ENCODE measurements around the gene MAGI2.

Gene MAGI2

GRCh38 chr7:78912781-78913180, 540.7 kb downstream of the MAGI2 start:
- DNase-seq (ENCODE audit: low spot score), result peak; percentile 2

DNA sequence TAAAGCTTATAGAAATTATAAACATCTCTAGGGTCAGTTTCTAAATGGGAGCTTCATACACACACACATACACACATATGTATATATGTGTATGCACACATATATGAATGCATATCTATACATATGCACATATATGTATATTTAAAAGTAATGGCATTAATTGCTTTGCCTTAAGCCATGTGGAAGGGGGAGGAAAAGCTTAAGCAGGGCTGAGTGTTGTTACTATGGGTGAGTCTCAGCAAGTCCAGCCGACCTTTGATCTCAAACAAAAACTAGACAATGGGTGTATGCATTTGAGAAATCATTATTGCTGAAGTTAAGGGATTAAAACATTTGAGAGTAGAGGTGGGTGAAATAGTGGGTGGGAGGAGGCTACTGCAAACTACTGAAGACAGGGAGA, 546.7 kb downstream of the MAGI2 start:
- no peak for DNase-seq (ENCODE audit: low spot score)

DNA sequence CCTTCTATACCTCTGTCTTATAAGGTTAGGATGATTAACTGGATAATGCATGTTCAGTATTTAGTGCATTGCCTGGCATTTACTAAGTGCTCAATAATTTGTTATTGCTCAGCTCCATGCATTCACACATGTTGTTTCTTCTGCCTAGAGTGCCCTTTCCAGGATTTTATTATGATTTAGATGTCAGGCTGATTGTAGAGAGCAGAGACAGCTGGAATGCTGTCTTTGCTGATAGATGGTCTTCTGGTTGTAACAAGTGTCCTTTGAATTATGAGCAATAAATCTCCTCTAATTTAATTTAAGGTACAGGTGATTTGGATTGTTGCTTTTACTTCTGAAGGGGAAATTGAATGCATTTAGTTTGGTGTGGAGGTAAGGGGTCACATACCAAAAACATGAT, 548.0 kb downstream of the MAGI2 start:
- no peak for DNase-seq (ENCODE audit: low spot score)

GRCh38 chr7:78904983-78905382, 548.5 kb downstream of the MAGI2 start:
- no peak for DNase-seq (ENCODE audit: low spot score)

DNA sequence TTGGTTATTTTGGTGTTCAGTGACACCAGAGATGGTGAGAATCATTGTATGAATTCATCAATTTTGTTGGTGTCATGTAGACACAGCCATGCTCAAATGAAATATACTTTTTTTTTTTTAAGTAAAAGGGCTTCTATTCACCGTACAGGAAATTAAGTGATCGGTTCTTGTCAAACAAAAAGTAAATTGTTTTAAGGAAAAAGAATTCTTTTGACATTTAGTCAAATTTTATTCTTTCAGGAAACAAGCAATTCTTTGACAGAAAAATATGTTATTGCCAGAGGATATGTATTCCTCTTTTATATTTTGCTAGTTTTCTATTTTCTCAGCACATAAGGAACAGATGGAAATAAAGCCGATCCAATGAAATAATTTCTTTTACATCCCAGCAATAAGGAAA, 551.9 kb downstream of the MAGI2 start:
- no peak for DNase-seq (ENCODE audit: low spot score)

- DNase-seq (ENCODE audit: low spot score), result no peak
Observed at GRCh38 chr7:78900806-78901205, 552.7 kb downstream of the MAGI2 start.

GRCh38 chr7:78895393-78895792, 558.1 kb downstream of the MAGI2 start:
- no peak for DNase-seq (ENCODE audit: low spot score)

- no peak for DNase-seq (ENCODE audit: low spot score)
Observed at GRCh38 chr7:78879206-78879605, 574.3 kb downstream of the MAGI2 start.

- no peak for DNase-seq (ENCODE audit: low spot score)
Observed at GRCh38 chr7:78873117-78873516, 580.4 kb downstream of the MAGI2 start.

- DNase-seq (ENCODE audit: low spot score), result no peak
Observed at GRCh38 chr7:78864339-78864738, 589.1 kb downstream of the MAGI2 start.

GRCh38 chr7:78863281-78863680, 590.2 kb downstream of the MAGI2 start:
- DNase-seq (ENCODE audit: low spot score), result no peak

- no peak for DNase-seq (ENCODE audit: low spot score)
Observed at GRCh38 chr7:78862411-78862900, 591.0 kb downstream of the MAGI2 start.

DNA sequence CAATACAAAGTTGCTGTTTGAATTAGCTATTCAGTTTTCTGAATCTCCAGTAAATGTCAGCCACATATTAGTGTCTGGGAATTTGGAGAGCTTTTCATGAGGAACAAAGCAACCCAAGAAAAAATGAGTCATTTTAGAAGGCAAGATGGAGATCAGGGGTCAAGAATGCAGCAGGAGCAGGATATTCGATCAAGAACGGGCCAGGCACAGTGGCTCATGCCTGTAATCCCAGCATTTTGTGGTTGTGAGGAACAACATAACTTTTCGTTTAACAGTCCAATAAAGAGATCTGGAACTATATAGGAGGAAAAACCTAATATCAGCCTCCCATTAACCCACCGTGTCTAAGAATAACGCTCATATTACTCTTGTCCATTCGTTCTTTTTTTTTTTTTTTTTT, 600.5 kb downstream of the MAGI2 start:
- no peak for DNase-seq (ENCODE audit: low spot score)

GRCh38 chr7:78850093-78850740, 603.2 kb downstream of the MAGI2 start:
- DNase-seq (ENCODE audit: low spot score), result no peak

DNA sequence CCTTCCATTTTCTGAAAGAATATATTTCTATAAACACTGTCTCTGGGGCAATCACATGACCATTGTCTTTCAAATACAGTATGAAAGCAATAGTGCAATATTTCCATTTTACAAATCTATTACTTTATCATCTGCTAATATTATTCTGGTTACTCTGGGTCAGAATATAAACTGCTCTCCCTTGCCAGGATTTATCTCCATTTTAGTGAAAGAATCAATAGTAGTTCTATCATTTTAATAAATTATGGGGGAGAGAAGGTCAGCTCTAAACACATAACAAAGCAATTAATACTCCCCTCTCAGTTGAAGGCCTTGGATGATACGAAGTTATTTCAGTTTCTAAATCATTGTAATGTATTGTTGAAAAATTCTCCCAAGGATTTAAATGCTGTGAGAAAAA, 608.3 kb downstream of the MAGI2 start:
- DNase-seq (ENCODE audit: low spot score), result no peak

DNA sequence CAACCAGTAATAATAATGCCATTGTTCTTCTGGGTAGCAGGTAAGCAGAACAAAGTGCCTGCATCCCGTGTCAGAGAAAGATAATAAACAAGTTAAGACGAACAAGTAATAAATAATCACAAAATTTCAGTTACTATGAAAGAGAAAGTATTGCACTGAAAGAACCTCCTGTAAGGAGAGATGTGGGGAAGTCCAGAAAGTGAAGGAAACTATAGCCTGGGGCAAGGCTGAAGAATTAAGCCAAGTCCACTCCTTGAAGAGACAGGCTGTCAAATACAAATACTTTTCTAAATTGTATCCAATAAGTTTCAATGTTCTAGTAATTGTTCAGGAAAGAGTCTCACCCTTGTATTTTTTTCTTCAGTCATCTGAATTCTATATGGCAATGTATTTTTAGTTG, 611.4 kb downstream of the MAGI2 start:
- no peak for DNase-seq (ENCODE audit: low spot score)

DNA sequence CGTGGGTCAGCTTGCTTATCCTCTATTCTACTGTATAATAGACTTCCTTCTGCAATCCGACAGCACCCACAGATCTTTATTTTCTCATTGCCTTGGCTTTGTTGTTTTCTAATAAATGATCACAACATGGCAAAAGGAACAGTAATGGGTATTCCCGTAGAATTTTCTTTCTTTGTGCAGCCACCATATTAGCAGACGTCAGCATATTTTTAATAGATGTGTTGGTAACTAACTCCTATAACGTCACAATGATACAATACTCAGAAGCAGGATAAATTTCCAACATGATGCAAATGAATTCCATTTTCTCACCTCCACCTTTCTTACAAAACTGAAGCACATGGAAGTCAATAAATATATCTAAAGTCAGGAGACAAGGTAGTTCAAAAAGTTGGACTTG, 617.6 kb downstream of the MAGI2 start:
- DNase-seq (ENCODE audit: low spot score), result no peak

GRCh38 chr7:78828317-78828716, 625.1 kb downstream of the MAGI2 start:
- DNase-seq (ENCODE audit: low spot score), result no peak

GRCh38 chr7:78803501-78804127, 649.9 kb downstream of the MAGI2 start:
- no peak for DNase-seq (ENCODE audit: low spot score)

DNA sequence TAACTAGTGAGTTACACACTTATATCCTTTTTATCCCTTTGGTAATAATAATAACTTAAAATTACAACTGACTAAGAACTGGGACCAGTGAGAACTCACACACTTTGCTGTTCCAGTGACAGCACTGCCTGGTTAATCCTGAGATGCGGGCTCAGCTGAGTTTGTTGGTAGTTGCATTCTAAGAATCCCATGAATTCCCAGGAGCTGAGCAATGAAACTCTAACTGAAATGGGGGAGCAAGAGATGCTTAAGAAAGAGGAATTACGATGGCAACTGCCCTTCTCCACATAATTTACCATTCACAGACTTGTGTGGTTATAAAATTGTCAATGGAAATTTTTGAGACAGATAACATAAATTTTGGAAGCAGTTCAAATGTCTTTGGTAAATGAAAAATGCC, 659.4 kb downstream of the MAGI2 start:
- DNase-seq (ENCODE audit: low spot score), result no peak

DNA sequence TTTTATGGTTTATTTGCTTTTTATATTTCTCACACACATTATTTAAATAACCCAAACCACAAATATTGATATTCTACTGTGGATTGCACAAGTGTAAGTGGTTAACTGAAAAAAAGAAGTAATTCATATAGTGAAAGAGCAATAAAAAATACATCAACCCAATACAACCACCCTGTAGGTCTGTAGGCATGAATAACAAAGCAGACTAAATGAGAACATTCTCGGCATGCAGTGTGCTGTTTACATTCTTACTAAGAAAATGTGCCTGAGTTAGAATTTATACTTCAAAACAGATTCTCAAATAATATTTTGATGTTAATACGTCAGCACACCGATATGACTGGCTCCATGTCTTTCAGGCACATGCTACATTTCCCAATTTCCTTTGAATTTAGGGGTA, 660.8 kb downstream of the MAGI2 start:
- no peak for DNase-seq (ENCODE audit: low spot score)

GRCh38 chr7:78792006-78792405, 661.5 kb downstream of the MAGI2 start:
- no peak for DNase-seq (ENCODE audit: low spot score)

GRCh38 chr7:78788464-78788863, 665.0 kb downstream of the MAGI2 start:
- DNase-seq (ENCODE audit: low spot score), result no peak

- DNase-seq (ENCODE audit: low spot score), result peak; percentile 9
Observed at GRCh38 chr7:78787854-78788253, 665.6 kb downstream of the MAGI2 start.

Measured in GM03348 (cell line).